ENCODE results near the gene JAML. TPM values are rescaled to one million over a fixed set of nuclear protein-coding genes. Genes with fewer than 3 reads are reported as not detected.

Gene JAML
- total and polyA plus RNA-seq, 2 of the 13 experiments (the other 11 are each of a cell fraction or from before 2014, with no cell fraction given): 2.0 to 3.3 TPM

GRCh38 chr11:118198370-118198769, 26.4 kb downstream of the JAML start (continued):
- TF ChIP-seq ZNF800 (CRISPR knock-in tag; IDR thresholded peaks at IDR 0.05) (no peak), NRL (CRISPR knock-in tag; IDR thresholded peaks at IDR 0.05; ENCODE audit: borderline replicate concordance) (no peak), ZNF607 (CRISPR knock-in tag; IDR thresholded peaks at IDR 0.05; ENCODE audit: borderline replicate concordance) (no peak), KAT7 (CRISPR knock-in tag; IDR thresholded peaks at IDR 0.05; ENCODE audit: borderline replicate concordance) (no peak), FOXK1 (CRISPR knock-in tag; IDR thresholded peaks at IDR 0.05; ENCODE audit: borderline replicate concordance, low read depth) (no peak), CBX5 (CRISPR knock-in tag; IDR thresholded peaks at IDR 0.05; ENCODE audit: borderline replicate concordance) (peak; percentile 55; the same call in 1 of the 2 replicates), KMT2B (CRISPR knock-in tag; IDR thresholded peaks at IDR 0.05) (0 out of 2 replicates have a peak, but pooled peaks have one; percentile 40), ZNF512 (CRISPR knock-in tag; IDR thresholded peaks at IDR 0.05) (no peak), SNAPC4 (CRISPR knock-in tag; IDR thresholded peaks at IDR 0.05) (no peak), ETV5 (CRISPR knock-in tag; IDR thresholded peaks at IDR 0.05; ENCODE audit: borderline replicate concordance) (peak; percentile 70), ZC3H13 (CRISPR knock-in tag; IDR thresholded peaks at IDR 0.05) (no peak), CENPBD1 (CRISPR knock-in tag; IDR thresholded peaks at IDR 0.05; ENCODE audit: borderline replicate concordance, low read depth) (no peak), ZNF546 (CRISPR knock-in tag; conservative IDR thresholded peaks at IDR 0.05) (no peak), GFI1 (CRISPR knock-in tag; IDR thresholded peaks at IDR 0.05; ENCODE audit: borderline replicate concordance) (0 out of 2 replicates have a peak, but pooled peaks have one; percentile 24), CEBPB (IDR thresholded peaks at IDR 0.05; ENCODE audit: borderline replicate concordance, low read depth, low read length) (no peak), ZNF230 (CRISPR knock-in tag; IDR thresholded peaks at IDR 0.05) (no peak)
- TF ChIP-seq, protein P1, sequence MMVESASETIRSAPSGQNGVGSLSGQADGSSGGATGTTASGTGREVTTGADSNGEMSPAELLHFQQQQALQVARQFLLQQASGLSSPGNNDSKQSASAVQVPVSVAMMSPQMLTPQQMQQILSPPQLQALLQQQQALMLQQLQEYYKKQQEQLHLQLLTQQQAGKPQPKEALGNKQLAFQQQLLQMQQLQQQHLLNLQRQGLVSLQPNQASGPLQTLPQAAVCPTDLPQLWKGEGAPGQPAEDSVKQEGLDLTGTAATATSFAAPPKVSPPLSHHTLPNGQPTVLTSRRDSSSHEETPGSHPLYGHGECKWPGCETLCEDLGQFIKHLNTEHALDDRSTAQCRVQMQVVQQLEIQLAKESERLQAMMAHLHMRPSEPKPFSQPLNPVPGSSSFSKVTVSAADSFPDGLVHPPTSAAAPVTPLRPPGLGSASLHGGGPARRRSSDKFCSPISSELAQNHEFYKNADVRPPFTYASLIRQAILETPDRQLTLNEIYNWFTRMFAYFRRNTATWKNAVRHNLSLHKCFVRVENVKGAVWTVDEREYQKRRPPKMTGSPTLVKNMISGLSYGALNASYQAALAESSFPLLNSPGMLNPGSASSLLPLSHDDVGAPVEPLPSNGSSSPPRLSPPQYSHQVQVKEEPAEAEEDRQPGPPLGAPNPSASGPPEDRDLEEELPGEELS (CRISPR knock-in tag; IDR thresholded peaks at IDR 0.05): peak; percentile 36; the same call in 1 of the 2 replicates
- TF ChIP-seq, protein P2, sequence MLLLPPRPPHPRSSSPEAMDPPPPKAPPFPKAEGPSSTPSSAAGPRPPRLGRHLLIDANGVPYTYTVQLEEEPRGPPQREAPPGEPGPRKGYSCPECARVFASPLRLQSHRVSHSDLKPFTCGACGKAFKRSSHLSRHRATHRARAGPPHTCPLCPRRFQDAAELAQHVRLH (CRISPR knock-in tag; IDR thresholded peaks at IDR 0.05; ENCODE audit: borderline replicate concordance, low read depth): peak; percentile 75; the same call in 1 of the 2 replicates
